HCT116 (cell line): ENCODE measurements around the gene BSG. TPM values are rescaled to one million over a fixed set of nuclear protein-coding genes. Genes with fewer than 3 reads are reported as not detected.

ENCODE experiments used
- ATAC-seq: fragments of 200-7000 bp; cut with Tn5 transposase; 2 replicates; pipeline ENCODE4 v1.9.1; 2020; ENCODE audit warnings: mild to moderate bottlenecking, moderate library complexity
- BruUV-seq: library from RNA; stranded (reverse); fragments of 400-500 nt; replicated peaks from 2 replicates; lab custom pipeline; 2021; lab: Mats Ljungman, UMichigan
- CTCF ChIA-PET: fragments of 300-600 bp; sonication (Branson Sonifier 250); formaldehyde crosslinking; loops from one replicate; lab custom pipeline; 2021; ENCODE audit warnings: antibody characterized with exemption; lab: Charles Lee
- POLR2A ChIA-PET: fragments of 300-600, 350-600 bp; sonication (Branson Sonifier 250); formaldehyde crosslinking; loops from one replicate; lab custom pipeline; 2021; ENCODE audit warnings: antibody characterized with exemption; lab: Charles Lee
- RAD21 ChIA-PET, 2 experiments: fragments of 300-600 bp; sonication (Branson Sonifier 250); formaldehyde crosslinking; loops; one replicate each; lab custom pipeline; 2023; ENCODE audit warnings: low total read pairs in 2 of 2; ENCODE audit not compliant: uncharacterized antibody in 2 of 2, unreplicated experiment in 2 of 2, low non-redundant PET in 1 of 2; lab: Charles Lee
- DNase-seq: peaks from one replicate; pipeline ENCODE4 v3.0.0-alpha.2; 2010; ENCODE audit warnings: low read depth, low spot score
- H2AFZ ChIP-seq: fragments of 200-600 bp; shearing (Covaris generic), sonication (generic); 2 replicates; pipeline ENCODE4 v1.6.1; 2017; ENCODE audit warnings: low read depth, mixed run types, mixed read lengths, antibody characterized with exemption, low read length; ENCODE audit not compliant: poor library complexity, severe bottlenecking
- H3K27ac ChIP-seq: 2 replicates; pipeline ENCODE4 v1.5.1; 2012; ENCODE audit warnings: low read depth, low read length
- H3K27me3 ChIP-seq: fragments of 200-600 bp; sonication (generic); 2 replicates; pipeline ENCODE4 v1.6.1; 2016; ENCODE audit warnings: mixed run types, low read length, mixed read lengths; ENCODE audit not compliant: insufficient read depth
- H3K36me3 ChIP-seq, 2 experiments: fragments of 200-500 bp in 1 of 2; fragments of 200-600 bp in 1 of 2; sonication (Bioruptor generic) in 1 of 2; sonication (generic) in 1 of 2; 2 replicates each; pipeline versions ENCODE4 v1.5.1 to v1.6.1; 2014 to 2016; ENCODE audit warnings: low read length in 2 of 2, inconsistent platforms in 1 of 2, mixed read lengths in 1 of 2, mixed run types in 1 of 2; ENCODE audit not compliant: insufficient read depth in 2 of 2, control insufficient read depth in 1 of 2
- H3K4me1 ChIP-seq, 2 experiments: fragments of 200-600 bp in 1 of 2; sonication (generic) in 1 of 2; 2 replicates each; pipeline versions ENCODE4 v1.5.1 to v1.6.1; 2012 to 2017; ENCODE audit warnings: low read length in 2 of 2, inconsistent platforms in 1 of 2, mild to moderate bottlenecking in 1 of 2, mixed read lengths in 1 of 2, mixed run types in 1 of 2, moderate library complexity in 1 of 2; ENCODE audit not compliant: insufficient read depth in 2 of 2, control insufficient read depth in 1 of 2
- H3K4me2 ChIP-seq: fragments of 200-600 bp; sonication (generic); 2 replicates; pipeline ENCODE4 v1.6.1; 2017; ENCODE audit warnings: mixed run types, low read length, mixed read lengths
- H3K4me3 ChIP-seq, 2 experiments: fragments of 200-600 bp in 1 of 2; sonication (generic) in 1 of 2; replicated peaks in 1 of 2; 2 replicates each; pipeline ENCODE4 v1.5.1; 2011 to 2016; ENCODE audit warnings: low read length in 2 of 2, control low read depth in 1 of 2, low read depth in 1 of 2, mild to moderate bottlenecking in 1 of 2, mixed read lengths in 1 of 2, mixed run types in 1 of 2
- H3K79me2 ChIP-seq: fragments of 200-600 bp; sonication (generic); 2 replicates; pipeline ENCODE4 v1.6.1; 2017; ENCODE audit warnings: mild to moderate bottlenecking, mixed run types, low read length, moderate library complexity, mixed read lengths; ENCODE audit not compliant: insufficient read depth
- H3K9ac ChIP-seq: fragments of 200-600 bp; sonication (generic); 2 replicates; pipeline ENCODE4 v1.6.1; 2016; ENCODE audit warnings: low read length, mixed read lengths
- H3K9me2 ChIP-seq: fragments of 200-600 bp; sonication (generic), shearing (Covaris generic); 2 replicates; pipeline ENCODE4 v1.6.1; 2017; ENCODE audit warnings: mixed run types, mild to moderate bottlenecking, moderate library complexity; ENCODE audit not compliant: insufficient read depth
- H3K9me3 ChIP-seq, 2 experiments: fragments of 200-500 bp in 1 of 2; fragments of 200-600 bp in 1 of 2; sonication (Bioruptor generic) in 1 of 2; sonication (generic) in 1 of 2; 2 replicates each; pipeline ENCODE4 v1.6.1; 2014 to 2017; ENCODE audit warnings: low read length in 2 of 2, mixed read lengths in 2 of 2, inconsistent platforms in 1 of 2, low read depth in 1 of 2, mild to moderate bottlenecking in 1 of 2, mixed run types in 1 of 2, moderate library complexity in 1 of 2; ENCODE audit not compliant: control insufficient read depth in 1 of 2, insufficient read depth in 1 of 2
- H4K20me1 ChIP-seq: fragments of 200-600 bp; sonication (generic), shearing (Covaris generic); 2 replicates; pipeline ENCODE4 v1.6.1; 2017; ENCODE audit warnings: mixed run types, mild to moderate bottlenecking, moderate library complexity; ENCODE audit not compliant: insufficient read depth
- ATF3 ChIP-seq: IDR thresholded peaks from 2 replicates; pipeline ENCODE4 v1.6.1; 2012
- CEBPB ChIP-seq: IDR thresholded peaks from 2 replicates; pipeline ENCODE4 v1.6.1; 2012; ENCODE audit warnings: low read depth
- CTCF ChIP-seq, 3 experiments: fragments of 200-600 bp in 1 of 3; sonication (generic) in 1 of 3; IDR thresholded peaks in 2 of 3; conservative IDR thresholded peaks in 1 of 3; 2 replicates each; pipeline ENCODE4 v1.5.1; 2012 to 2017; ENCODE audit warnings: low read depth in 2 of 3, low read length in 2 of 3, antibody characterized with exemption in 1 of 3, borderline replicate concordance in 1 of 3, control low read depth in 1 of 3, mild to moderate bottlenecking in 1 of 3, mixed read lengths in 1 of 3, mixed run types in 1 of 3, moderate library complexity in 1 of 3; ENCODE audit not compliant: insufficient read depth in 1 of 3
- EZH2phosphoT487 ChIP-seq: fragments of 200-600 bp; IDR thresholded peaks from 2 replicates; pipeline ENCODE4 v1.6.1; 2018; ENCODE audit warnings: antibody characterized with exemption, borderline replicate concordance
- RAD21 ChIP-seq: IDR thresholded peaks from 2 replicates; pipeline ENCODE4 v1.6.1; 2012; ENCODE audit warnings: low read depth, mild to moderate bottlenecking
- SIN3A ChIP-seq: IDR thresholded peaks from 2 replicates; pipeline ENCODE4 v1.6.1; 2012; ENCODE audit warnings: low read depth
- TCF7L2 ChIP-seq: IDR thresholded peaks from 2 replicates; pipeline ENCODE4 v1.7.0; 2011; ENCODE audit warnings: borderline replicate concordance, inconsistent platforms; ENCODE audit not compliant: insufficient read depth, insufficient read length; ENCODE audit errors: extremely low read depth
- YY1 ChIP-seq: IDR thresholded peaks from 2 replicates; pipeline ENCODE4 v1.6.1; 2011; ENCODE audit warnings: low read length, low read depth, moderate library complexity, mild to moderate bottlenecking; ENCODE audit not compliant: insufficient replicate concordance; ENCODE audit errors: extremely low read depth
- ZFX ChIP-seq: fragments of 450-650 bp; IDR thresholded peaks from 2 replicates; pipeline ENCODE4 v1.6.1; 2017
- intact Hi-C: fragments of 100-400 bp; cut with micrococcal nuclease; formaldehyde crosslinking; loops from 2 replicates; pipeline ENCODE4 v1.10.0; 2022
- total RNA-seq: library from RNA; stranded (reverse); gene quantifications from one replicate; pipeline ENCODE4 v1.2.1, GENCODE V29; 2021; ENCODE audit not compliant: unreplicated experiment
- TF ChIP-seq, protein P1 (sequence below): IDR thresholded peaks from 2 replicates; pipeline ENCODE4 v1.6.1; 2012

Gene BSG
- total RNA-seq, 1 experiment from 2014 or later, result 603 TPM

- ChIA-PET CTCF (interaction anchor here (0.7 kb wide), 1 partner anchor 12 kb away, joined by 4 read pairs; no protein-coding TSS in a partner anchor), RAD21 (no interaction called here), POLR2A (no interaction called here)
- Histone ChIP-seq H3K79me2 (no peaks in the 10 kb centered on the region), H3K9me3 (no peaks in the 10 kb centered on the region), H3K27me3 (no peaks in the 10 kb centered on the region), H3K4me3 (peak overlapping the region; percentile 19 to 51), H2AFZ (no peak overlapping the region), H3K9me2 (no peaks in the 10 kb centered on the region), H3K27ac (no peak overlapping the region; the same call in 1 of the 2 replicates), H4K20me1 (no peaks in the 10 kb centered on the region), H3K4me1 (peaks cover 15 to 22% of the 10 kb centered on the region in 2 experiments), H3K36me3 (no peaks in the 10 kb centered on the region; a peak in 1 of 4 replicates), H3K9ac (peak overlapping the region; percentile 35), H3K4me2 (peak overlapping the region; percentile 83)
- intact Hi-C loops, result loop anchor here (1.0 to 2.0 kb wide), 2 partner anchors 44 to 147 kb away; no protein-coding TSS in a partner anchor
- DNase-seq (peak; percentile 69), ATAC-seq (peak; percentile 80)
- no peak for TF ChIP-seq ZFX
- TF ChIP-seq RAD21, result peak; percentile 75
- no peak for TF ChIP-seq YY1
- no peak for TF ChIP-seq EZH2phosphoT487
- no peak for TF ChIP-seq ATF3
- TF ChIP-seq, protein P1, sequence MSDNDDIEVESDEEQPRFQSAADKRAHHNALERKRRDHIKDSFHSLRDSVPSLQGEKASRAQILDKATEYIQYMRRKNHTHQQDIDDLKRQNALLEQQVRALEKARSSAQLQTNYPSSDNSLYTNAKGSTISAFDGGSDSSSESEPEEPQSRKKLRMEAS, result peak; percentile 56
- TF ChIP-seq CEBPB, result no peak
- TF ChIP-seq SIN3A, result no peak
- TF ChIP-seq TCF7L2, result peak; percentile 87
- TF ChIP-seq CTCF (IDR thresholded peaks at IDR 0.05 in 2 of 3, conservative IDR thresholded peaks at IDR 0.05 in 1 of 3; ENCODE audit: borderline replicate concordance in 1 of 3, insufficient read depth in 1 of 3, low read depth in 2 of 3, low read length in 2 of 3), result peak; percentile 61 to 74 (median 66); a peak in 5 of 6 replicates
- BruUV-seq, result no TSS peak
Measured at GRCh38 chr19:588093-588740, 15.8 kb downstream of the BSG start.
